ENCODE measurements around the gene CADPS. TPM values are rescaled to one million over a fixed set of nuclear protein-coding genes. Genes with fewer than 3 reads are reported as not detected.

CADPS gene
- total RNA-seq, 5 donors from 2014 or later (not counting 1 experiment from before 2014, with no cell fraction given): 0.49 TPM; not detected in 4

DNA sequence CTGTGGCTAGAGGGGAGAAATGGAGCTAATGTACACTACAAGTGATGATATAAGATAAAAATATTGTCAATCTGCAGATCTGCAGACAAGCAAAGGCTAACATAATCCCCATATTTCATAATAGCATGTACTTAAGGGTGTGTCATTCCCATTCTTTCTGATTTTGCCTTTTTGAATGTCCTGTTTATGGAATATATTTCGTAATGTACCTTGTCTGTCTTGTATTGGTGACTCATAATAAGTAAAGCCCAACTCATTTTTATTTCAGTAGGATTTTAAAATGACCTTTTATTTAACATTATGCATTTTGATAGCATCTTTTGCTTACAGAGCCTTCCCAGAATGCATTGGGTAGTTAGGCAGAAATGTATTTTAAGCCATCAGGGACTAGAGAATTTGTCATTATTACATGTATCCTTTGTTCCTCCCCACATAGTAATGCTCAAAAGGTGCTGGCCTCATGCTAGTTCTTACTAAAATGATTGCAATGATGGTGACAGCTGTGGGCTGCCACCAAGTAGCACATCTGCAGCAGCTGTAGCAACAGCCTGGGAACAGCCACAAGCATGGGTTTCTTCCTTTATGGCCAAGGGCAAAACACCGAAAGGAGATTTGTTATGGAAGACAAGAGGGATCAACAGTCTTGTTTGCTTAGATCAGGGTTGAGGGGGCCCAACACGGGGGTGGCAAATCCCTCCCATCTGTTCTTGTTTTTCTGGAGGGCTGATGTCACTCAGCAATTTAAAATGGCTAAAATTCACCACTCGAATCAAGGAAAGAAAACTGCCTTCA, 188.5 kb downstream of the CADPS start:
- Histone ChIP-seq H3K27ac (ENCODE audit: low read length) (no peak overlapping the region), H3K9me3 (no peaks in the 10 kb centered on the region), H3K36me3 (ENCODE audit: control insufficient read depth in 2 of 2, extremely low read depth in 1 of 2, insufficient read depth in 1 of 2, low read length in 1 of 2) (no peaks in the 10 kb centered on the region), H3K4me1 (ENCODE audit: control insufficient read depth in 1 of 2, extremely low read depth in 1 of 2, insufficient read depth in 2 of 2, low read length in 2 of 2) (no peaks in the 10 kb centered on the region), H3K27me3 (replicated peaks in 1 of 2; ENCODE audit: control insufficient read depth in 2 of 2, extremely low read depth in 1 of 2, insufficient read depth in 2 of 2, low read length in 1 of 2) (no peaks in the 10 kb centered on the region), H3K4me3 (ENCODE audit: control insufficient read depth in 1 of 2, extremely low read depth in 1 of 2, low read length in 1 of 2) (no peak overlapping the region)
- Mint-ChIP-seq H3K4me3 (no peak overlapping the region), H3K36me3 (no peaks in the 10 kb centered on the region), H3K27ac (no peak overlapping the region), H3K4me1 (no peaks in the 10 kb centered on the region), H3K27me3 (peaks cover 0 to 2% of the 10 kb centered on the region in 2 donors), H3K9me3 (peaks cover 0 to 3% (median 0%) of the 10 kb centered on the region in 3 donors)
- DNase-seq (no peak), ATAC-seq (replicated peaks in 1 of 4) (no peak)
- ChIA-PET POLR2A (no interaction called here), CTCF (no interaction called here)
- 57% methylated on average over 3 of the region's 4 CpGs for WGBS (ENCODE audit: insufficient coverage)

DNA sequence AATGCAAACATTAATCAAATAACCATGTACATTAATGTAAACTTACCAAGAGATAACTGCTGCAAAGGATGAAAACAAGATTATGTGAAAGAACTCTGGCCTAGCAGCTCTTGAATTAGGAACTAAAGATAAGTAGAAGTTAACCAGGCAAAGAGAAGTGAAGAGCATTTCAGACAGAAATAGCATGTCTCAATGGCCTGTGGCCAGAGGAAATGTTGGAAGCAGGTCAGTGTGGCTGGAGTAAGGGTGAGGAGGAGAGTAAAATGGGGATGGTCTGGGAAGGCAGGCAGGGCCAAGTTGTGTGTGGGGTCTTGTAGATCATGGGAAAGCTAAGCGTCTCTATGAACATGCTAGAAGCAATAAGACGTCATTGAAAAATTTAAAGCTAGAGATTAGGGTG, 192.4 kb downstream of the CADPS start:
- no peak overlapping the region for H3K27ac ChIP-seq (ENCODE audit: low read length)
- H3K9me3 ChIP-seq: no peaks in the 10 kb centered on the region
- no peak overlapping the region for H3K27ac Mint-ChIP-seq
- peaks cover 2 to 4% of the 10 kb centered on the region in 2 donors for H3K27me3 Mint-ChIP-seq
- ATAC-seq (replicated peaks in 1 of 4) (no peak), DNase-seq (no peak)
- H3K4me3 Mint-ChIP-seq: no peak overlapping the region
- no peaks in the 10 kb centered on the region for H3K4me1 ChIP-seq (ENCODE audit: control insufficient read depth in 1 of 2, extremely low read depth in 1 of 2, insufficient read depth in 2 of 2, low read length in 2 of 2)
- no peaks in the 10 kb centered on the region for H3K36me3 Mint-ChIP-seq
- peaks cover 0 to 7% (median 0%) of the 10 kb centered on the region in 3 donors for H3K9me3 Mint-ChIP-seq
- POLR2A ChIA-PET: no interaction called here
- CTCF ChIA-PET: no interaction called here
- no peaks in the 10 kb centered on the region for H3K27me3 ChIP-seq (replicated peaks in 1 of 2; ENCODE audit: control insufficient read depth in 2 of 2, extremely low read depth in 1 of 2, insufficient read depth in 2 of 2, low read length in 1 of 2)
- H3K36me3 ChIP-seq (ENCODE audit: control insufficient read depth in 2 of 2, extremely low read depth in 1 of 2, insufficient read depth in 1 of 2, low read length in 1 of 2): no peaks in the 10 kb centered on the region
- no peak overlapping the region for H3K4me3 ChIP-seq (ENCODE audit: control insufficient read depth in 1 of 2, extremely low read depth in 1 of 2, low read length in 1 of 2)
- WGBS (ENCODE audit: insufficient coverage): no CpG with 5 or more reads among the region's 2 CpGs
- H3K4me1 Mint-ChIP-seq: no peaks in the 10 kb centered on the region

DNA sequence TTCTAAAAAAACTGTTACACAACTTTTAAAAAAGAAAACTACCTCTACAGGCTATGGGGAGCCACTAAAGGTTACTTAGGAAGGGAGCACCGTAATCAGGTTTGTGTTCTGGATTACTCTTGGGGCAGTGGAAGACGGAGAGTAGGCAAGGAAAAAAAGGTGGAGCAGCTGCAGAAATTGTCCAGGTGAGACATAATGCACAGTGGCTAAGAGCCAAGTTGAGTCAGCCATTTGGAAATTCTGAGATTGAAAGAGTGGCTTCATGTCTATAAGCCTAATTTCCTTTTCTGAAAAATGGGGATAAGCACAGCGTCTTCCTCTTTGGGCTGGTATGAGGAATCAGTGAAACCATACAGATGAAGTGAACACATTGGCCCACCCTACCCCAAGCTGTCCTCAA, 195.2 kb downstream of the CADPS start:
- Histone ChIP-seq H3K4me3 (ENCODE audit: control insufficient read depth in 1 of 2, extremely low read depth in 1 of 2, low read length in 1 of 2) (no peak overlapping the region), H3K9me3 (no peaks in the 10 kb centered on the region), H3K27me3 (replicated peaks in 1 of 2; ENCODE audit: control insufficient read depth in 2 of 2, extremely low read depth in 1 of 2, insufficient read depth in 2 of 2, low read length in 1 of 2) (no peaks in the 10 kb centered on the region), H3K36me3 (ENCODE audit: control insufficient read depth in 2 of 2, extremely low read depth in 1 of 2, insufficient read depth in 1 of 2, low read length in 1 of 2) (no peaks in the 10 kb centered on the region), H3K4me1 (ENCODE audit: control insufficient read depth in 1 of 2, extremely low read depth in 1 of 2, insufficient read depth in 2 of 2, low read length in 2 of 2) (no peaks in the 10 kb centered on the region), H3K27ac (ENCODE audit: low read length) (no peak overlapping the region)
- no peak overlapping the region for H3K4me3 Mint-ChIP-seq
- H3K36me3 Mint-ChIP-seq: no peaks in the 10 kb centered on the region
- 63% methylated on average over 2 of the region's 3 CpGs for WGBS (ENCODE audit: insufficient coverage)
- H3K4me1 Mint-ChIP-seq: no peaks in the 10 kb centered on the region
- ChIA-PET CTCF (no interaction called here), POLR2A (no interaction called here)
- ATAC-seq (replicated peaks in 1 of 4) (no peak), DNase-seq (no peak)
- no peak overlapping the region for H3K27ac Mint-ChIP-seq
- H3K27me3 Mint-ChIP-seq: peaks cover 0 to 7% of the 10 kb centered on the region in 2 donors
- H3K9me3 Mint-ChIP-seq: peaks cover 0 to 7% (median 0%) of the 10 kb centered on the region in 3 donors

DNA sequence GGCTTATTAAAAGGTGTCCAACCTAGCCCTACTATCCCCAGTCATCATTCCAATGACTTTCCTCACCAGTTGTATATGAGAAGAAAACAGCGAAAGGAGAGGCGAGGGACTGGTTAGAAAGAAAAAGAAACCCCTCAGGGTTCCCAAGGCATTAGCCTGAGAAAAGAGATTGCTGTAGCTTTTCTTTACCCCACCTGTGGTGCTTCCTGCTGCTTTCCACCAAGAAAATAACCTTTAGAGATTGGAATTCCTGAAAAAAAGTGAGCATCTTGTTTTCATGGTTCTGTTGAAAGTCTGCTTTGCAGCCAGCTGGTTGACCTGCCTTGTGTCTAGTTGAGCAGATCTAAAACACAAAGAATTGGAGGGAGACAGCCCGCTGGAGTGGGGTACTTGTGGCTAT, 196.4 kb downstream of the CADPS start:
- no peak overlapping the region for H3K4me3 ChIP-seq (ENCODE audit: control insufficient read depth in 1 of 2, extremely low read depth in 1 of 2, low read length in 1 of 2)
- H3K9me3 ChIP-seq: no peaks in the 10 kb centered on the region
- no peaks in the 10 kb centered on the region for H3K36me3 Mint-ChIP-seq
- H3K27ac Mint-ChIP-seq: no peak overlapping the region
- ATAC-seq (replicated peaks in 1 of 4) (no peak), DNase-seq (no peak)
- WGBS (ENCODE audit: insufficient coverage): 17% methylated on average over 1 of the region's 3 CpGs
- peaks cover 0 to 7% (median 0%) of the 10 kb centered on the region in 3 donors for H3K9me3 Mint-ChIP-seq
- no peaks in the 10 kb centered on the region for H3K27me3 ChIP-seq (replicated peaks in 1 of 2; ENCODE audit: control insufficient read depth in 2 of 2, extremely low read depth in 1 of 2, insufficient read depth in 2 of 2, low read length in 1 of 2)
- peaks cover 0 to 10% of the 10 kb centered on the region in 2 donors for H3K27me3 Mint-ChIP-seq
- no peak overlapping the region for H3K27ac ChIP-seq (ENCODE audit: low read length)
- CTCF ChIA-PET: no interaction called here
- H3K36me3 ChIP-seq (ENCODE audit: control insufficient read depth in 2 of 2, extremely low read depth in 1 of 2, insufficient read depth in 1 of 2, low read length in 1 of 2): no peaks in the 10 kb centered on the region
- H3K4me1 ChIP-seq (ENCODE audit: control insufficient read depth in 1 of 2, extremely low read depth in 1 of 2, insufficient read depth in 2 of 2, low read length in 2 of 2): no peaks in the 10 kb centered on the region
- no peak overlapping the region for H3K4me3 Mint-ChIP-seq
- H3K4me1 Mint-ChIP-seq: no peaks in the 10 kb centered on the region
- POLR2A ChIA-PET: no interaction called here

DNA sequence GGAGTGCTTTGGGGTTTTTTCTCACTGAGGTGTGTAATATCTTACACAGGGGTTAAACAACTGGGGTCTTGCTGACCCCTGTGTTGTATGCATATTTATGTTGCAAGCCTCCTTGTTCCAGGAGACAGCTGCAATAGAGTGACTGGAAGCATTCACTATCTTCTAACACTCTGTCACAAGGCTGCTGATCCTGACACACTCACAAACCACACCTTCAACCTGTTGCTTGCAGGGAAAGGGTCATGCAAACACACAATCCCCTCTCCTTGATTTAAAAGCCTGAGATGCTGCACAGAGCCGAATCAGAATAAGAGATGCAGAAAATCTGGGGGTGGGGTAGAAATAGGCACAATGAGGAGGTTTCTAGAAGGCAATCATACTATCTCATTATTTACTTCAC, 197.3 kb downstream of the CADPS start:
- H3K4me3 Mint-ChIP-seq: no peak overlapping the region
- no peak for ATAC-seq (replicated peaks in 1 of 4)
- peaks cover 0 to 7% (median 0%) of the 10 kb centered on the region in 3 donors for H3K9me3 Mint-ChIP-seq

DNA sequence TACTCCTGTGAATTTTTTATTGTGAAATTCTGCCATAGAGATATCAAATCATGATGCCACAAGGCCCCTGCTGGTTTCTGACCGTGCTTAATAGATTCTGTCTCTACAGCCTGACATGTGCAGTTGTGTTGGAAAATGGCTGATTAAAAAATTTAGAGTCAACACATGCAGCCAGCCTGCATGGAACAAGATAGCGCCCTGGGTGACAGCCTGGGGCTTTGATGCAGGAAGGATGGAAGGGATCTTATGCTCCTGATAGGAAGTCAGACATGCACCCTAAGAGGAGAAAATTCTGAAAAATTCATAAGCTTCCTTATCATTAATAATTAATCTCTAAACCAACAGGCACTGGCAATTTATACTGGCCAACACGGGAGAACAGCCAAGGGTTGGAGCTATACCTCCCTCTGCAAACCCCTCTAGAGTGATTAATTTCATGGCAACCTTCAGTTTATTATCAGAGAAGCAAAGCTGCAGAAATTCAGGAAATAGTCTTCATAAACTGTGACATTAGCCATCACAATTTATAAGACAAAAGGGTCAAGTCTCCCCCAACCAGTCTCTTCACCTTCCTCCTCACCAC, 198.4 kb downstream of the CADPS start:
- peaks cover 0 to 16% of the 10 kb centered on the region in 2 donors for H3K27me3 Mint-ChIP-seq
- DNase-seq (no peak), ATAC-seq (replicated peaks in 1 of 4) (no peak)
- no peaks in the 10 kb centered on the region for H3K36me3 Mint-ChIP-seq
- peaks cover 0 to 11% (median 0%) of the 10 kb centered on the region in 3 donors for H3K9me3 Mint-ChIP-seq
- H3K4me3 ChIP-seq (ENCODE audit: control insufficient read depth in 1 of 2, extremely low read depth in 1 of 2, low read length in 1 of 2): no peak overlapping the region
- no peak overlapping the region for H3K27ac Mint-ChIP-seq
- no peaks in the 10 kb centered on the region for H3K4me1 Mint-ChIP-seq
- ChIA-PET POLR2A (no interaction called here), CTCF (no interaction called here)
- H3K4me3 Mint-ChIP-seq: no peak overlapping the region
- H3K4me1 ChIP-seq (ENCODE audit: control insufficient read depth in 1 of 2, extremely low read depth in 1 of 2, insufficient read depth in 2 of 2, low read length in 2 of 2): no peaks in the 10 kb centered on the region
- H3K9me3 ChIP-seq: no peaks in the 10 kb centered on the region
- H3K36me3 ChIP-seq (ENCODE audit: control insufficient read depth in 2 of 2, extremely low read depth in 1 of 2, insufficient read depth in 1 of 2, low read length in 1 of 2): no peaks in the 10 kb centered on the region
- no peak overlapping the region for H3K27ac ChIP-seq (ENCODE audit: low read length)
- no peaks in the 10 kb centered on the region for H3K27me3 ChIP-seq (replicated peaks in 1 of 2; ENCODE audit: control insufficient read depth in 2 of 2, extremely low read depth in 1 of 2, insufficient read depth in 2 of 2, low read length in 1 of 2)
- 25% methylated on average over 2 of the region's 3 CpGs for WGBS (ENCODE audit: insufficient coverage)

More for the DNA sequence above, 197.3 kb downstream of the CADPS start:
- Histone ChIP-seq H3K27ac (ENCODE audit: low read length) (no peak overlapping the region), H3K36me3 (ENCODE audit: control insufficient read depth in 2 of 2, extremely low read depth in 1 of 2, insufficient read depth in 1 of 2, low read length in 1 of 2) (no peaks in the 10 kb centered on the region), H3K9me3 (no peaks in the 10 kb centered on the region), H3K4me1 (ENCODE audit: control insufficient read depth in 1 of 2, extremely low read depth in 1 of 2, insufficient read depth in 2 of 2, low read length in 2 of 2) (no peaks in the 10 kb centered on the region), H3K4me3 (ENCODE audit: control insufficient read depth in 1 of 2, extremely low read depth in 1 of 2, low read length in 1 of 2) (no peak overlapping the region), H3K27me3 (replicated peaks in 1 of 2; ENCODE audit: control insufficient read depth in 2 of 2, extremely low read depth in 1 of 2, insufficient read depth in 2 of 2, low read length in 1 of 2) (no peaks in the 10 kb centered on the region)
- Mint-ChIP-seq H3K27me3 (peaks cover 0 to 10% of the 10 kb centered on the region in 2 donors), H3K4me1 (no peaks in the 10 kb centered on the region), H3K27ac (no peak overlapping the region), H3K36me3 (no peaks in the 10 kb centered on the region)
- DNase-seq: no peak
- WGBS (ENCODE audit: insufficient coverage): no CpG with 5 or more reads among the region's 1 CpG
- CTCF ChIA-PET: no interaction called here
- POLR2A ChIA-PET: no interaction called here

All from T-cell (primary cell).